HG02938 (cell line): Measurements from ENCODE around the gene DDN.

ENCODE experiments used
- ATAC-seq: cut with Tn5 transposase; IDR thresholded peaks from one replicate; pipeline ENCODE4 v1.9.1; 2021; ENCODE audit warnings: mild to moderate bottlenecking, moderate library complexity; ENCODE audit not compliant: unreplicated experiment

Gene DDN

DNA sequence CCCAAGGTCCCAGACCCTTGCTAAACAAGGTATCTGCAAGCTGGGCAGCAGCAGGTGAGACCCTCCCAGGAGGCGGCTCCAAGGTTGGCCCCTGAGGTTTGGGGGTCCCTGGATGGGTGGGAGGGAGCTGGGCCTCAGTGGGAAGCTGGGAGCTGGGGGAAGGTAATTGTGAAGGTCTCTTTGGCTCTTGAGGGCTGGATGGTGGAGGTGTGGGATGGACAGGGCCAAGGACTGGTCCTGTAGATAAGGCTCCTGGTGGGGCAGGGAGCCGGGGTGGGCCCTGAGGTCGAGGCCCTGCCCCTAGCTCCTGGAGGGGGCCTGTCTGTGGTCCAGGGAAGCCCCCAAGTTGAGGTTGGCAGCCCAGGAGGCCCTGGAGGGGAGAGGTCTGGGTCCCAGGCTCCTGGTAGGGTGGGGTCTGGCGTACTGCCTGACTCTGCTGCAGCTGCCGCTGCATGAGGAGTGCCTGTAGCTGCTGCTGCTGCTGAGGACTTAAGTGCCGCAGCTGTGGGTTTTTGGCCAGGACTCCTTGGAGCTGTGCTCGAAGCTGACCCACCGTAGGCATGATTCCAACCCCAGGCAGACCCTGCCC lies 32.5 kb upstream of the DDN start:
- ATAC-seq, result no peak

DNA sequence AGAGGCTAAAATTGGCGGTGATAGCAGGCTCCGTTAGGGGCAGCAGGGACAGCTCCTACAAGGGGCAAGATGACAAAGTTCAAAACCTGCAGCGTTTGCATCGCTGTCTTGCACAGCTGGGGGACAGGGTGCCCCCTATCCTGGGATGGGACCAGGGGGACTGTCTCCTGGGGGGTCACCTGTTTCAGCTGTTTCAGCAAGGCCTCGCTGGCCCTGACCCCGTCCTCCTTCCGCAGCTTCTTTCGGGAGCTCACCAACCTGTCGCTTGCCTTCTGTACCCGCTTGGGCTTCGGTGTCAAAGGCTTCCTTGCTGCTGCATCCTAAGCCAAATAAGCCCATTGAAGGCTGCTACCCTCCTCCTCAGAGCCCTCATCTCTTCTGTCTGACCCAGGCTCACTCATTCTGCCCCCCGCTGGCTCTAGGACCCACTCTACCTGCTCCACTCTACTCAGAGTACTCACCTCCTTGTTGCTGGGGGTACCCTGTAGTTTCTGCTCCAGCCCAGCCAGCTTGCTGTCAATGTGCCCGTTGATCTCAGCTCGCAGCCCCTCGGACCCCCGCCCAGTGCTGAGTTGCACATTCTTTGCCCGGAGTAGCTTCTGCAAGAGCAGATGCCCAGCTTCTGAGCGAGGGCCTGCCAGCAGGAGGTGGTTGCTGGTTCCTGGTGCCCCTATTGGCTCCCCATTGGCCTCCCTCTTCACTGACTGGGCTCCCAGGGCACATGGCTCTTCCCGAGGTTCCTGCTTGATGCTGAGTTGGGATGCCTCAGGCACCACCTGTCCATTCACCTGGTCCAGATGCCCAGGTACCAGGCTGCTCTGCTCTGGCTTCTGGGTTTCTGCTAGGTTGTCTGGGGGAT lies 31.8 kb upstream of the DDN start:
- ATAC-seq, result no peak

DNA sequence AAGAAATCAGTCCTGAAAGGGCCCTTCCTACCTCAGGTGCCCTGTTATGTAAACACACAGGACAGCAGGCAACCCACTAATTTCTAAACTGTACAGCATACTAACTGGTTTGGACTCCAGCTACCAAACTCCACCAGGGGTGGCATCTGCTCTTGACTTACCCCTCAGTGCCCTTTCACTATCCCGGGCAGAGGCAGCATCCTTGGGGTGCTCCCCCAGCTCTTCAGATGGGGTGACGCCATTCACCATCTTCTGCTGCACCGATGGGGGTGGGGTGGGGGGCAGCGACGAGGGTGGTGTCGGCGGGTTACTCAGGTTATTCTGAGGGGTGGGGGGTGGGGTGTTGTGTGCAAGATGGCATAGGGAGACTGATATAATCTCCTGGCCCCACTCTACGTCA lies 30.9 kb upstream of the DDN start:
- ATAC-seq, result no peak

DNA sequence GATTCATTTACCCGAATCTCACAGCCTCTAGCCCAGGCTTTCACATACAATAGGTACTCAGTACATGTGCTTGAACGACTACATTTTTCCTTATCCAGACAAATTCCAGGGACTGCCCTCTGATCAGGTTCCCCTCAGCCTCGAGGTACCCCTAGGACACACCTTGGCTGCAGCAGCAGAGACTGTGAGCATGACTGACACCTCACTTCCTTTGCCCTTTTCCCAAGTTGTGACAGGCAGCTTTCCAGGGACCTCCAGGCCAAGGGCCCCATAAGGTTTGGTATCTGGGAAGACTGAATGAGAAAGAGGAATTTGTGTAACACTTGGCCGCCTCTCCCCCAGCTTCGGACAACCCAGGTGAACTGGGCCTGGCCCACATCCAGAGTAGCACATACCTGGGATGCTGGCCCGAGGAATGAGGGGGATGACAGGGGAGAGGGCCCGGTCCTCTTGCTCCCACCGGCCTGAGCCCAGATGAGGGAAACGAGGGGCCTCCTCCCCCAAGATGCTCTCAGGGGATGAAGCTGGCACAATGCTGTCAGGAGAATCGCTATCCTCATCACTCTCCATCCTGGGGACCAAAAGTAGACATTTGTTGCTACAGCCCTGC lies 29.6 kb upstream of the DDN start:
- ATAC-seq, result no peak

DNA sequence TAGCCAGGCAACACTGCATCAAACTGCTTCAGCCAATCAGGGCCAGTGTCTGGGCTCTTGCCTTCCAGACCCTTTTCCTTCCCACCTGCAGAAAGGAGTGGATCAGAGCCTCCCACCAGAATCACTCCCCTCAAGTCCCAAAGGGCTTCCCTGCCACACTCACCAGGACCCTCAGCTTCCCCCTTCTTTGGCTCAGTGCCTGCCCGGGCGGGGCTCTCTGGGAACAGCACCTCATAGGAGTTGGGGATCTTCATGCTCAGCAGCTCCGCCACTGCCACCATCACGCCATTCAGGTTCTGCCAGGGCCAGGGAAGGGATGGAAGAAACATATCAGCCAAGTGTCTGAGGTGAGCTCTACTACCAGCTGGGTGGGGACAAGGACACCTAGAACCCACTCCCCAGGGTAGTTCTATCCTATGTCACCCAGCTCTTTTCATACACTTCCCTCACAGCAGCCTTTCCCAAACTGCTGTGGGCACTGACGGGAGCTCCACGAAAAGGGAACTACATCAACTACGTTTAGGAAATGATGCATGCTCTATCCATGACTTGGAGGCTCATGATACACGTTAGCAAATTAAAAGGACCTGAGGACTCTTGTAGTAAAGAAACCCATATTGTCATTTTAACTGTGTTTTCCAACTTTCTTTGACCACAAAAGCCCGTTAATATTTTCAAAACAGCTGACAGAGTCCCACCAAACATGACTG lies 28.8 kb upstream of the DDN start:
- no peak for ATAC-seq

DNA sequence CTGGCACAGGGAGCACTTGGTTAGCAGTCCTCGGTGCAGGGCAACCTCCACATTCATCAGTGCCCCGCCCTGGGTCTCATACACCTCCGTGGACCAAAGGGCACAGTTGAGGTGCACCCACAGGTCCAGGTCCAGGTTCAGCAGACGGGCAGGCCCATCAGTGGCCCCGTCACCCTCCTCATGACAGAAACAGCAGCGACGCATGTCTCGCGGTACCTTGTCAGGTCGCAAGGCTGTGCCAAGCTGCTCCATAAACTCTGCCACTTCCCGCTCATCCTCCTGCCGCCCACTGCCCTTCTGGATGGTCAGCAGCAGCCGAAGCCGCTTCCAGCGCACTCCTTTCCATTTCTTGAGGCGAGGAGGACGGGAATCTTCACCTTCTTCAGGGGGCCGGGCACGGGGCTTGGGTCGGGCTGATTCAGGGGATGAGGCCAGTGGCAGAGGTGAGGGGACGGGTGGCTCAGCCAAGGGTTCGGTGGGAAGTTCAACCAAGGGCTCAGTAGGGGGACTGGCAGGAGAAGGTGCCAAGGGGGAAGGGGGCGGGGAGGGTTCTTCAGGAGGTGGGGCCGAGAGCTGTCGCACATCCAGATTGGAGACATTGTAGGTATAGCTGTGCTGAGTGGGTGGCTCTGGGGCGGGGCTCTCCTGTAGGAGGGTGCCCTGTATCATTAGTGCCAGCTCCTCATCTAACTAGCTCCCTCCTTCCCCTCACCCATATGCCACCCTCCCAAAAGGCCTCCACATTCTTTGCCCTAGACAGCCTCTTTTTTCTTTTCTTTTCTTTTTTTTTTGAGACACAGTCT lies 27.7 kb upstream of the DDN start:
- no peak for ATAC-seq

DNA sequence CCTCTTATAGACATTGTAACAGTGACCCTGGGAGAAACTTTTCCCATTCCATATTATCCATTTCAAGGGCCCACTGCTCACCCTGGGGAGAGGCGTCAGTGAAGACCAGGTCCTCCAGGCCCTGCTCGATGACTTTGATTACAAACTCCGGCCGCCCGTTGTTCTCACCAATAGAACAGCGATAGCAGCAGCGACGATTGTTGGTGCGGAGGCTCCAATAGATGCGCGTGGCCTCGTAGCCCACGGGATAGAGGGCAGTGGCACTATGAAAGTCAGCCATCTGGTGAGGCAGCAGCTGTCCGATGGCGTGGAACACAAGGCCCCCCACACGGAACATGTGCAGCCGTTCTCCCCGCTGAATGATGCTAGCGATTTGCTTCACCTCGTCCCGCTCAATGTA lies 26.9 kb upstream of the DDN start:
- ATAC-seq, result no peak

DNA sequence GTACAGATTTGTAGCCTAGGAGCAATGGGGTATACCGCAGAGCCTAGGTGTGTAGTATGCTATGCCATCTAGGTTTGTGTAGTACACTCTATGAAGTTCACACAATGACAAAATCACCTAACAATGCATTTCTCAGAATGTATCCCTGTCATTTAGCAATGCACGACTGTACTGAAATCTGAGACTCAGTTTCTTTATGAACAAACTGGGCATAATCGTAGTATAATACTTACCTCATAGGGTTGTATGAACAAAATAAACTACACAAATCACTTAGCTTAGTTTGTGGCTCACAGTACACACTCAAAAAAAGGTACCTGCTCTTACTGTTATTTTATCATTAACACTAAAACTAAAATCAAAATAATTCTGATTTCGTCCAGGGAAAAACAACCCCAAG lies 26.3 kb upstream of the DDN start:
- no peak for ATAC-seq

DNA sequence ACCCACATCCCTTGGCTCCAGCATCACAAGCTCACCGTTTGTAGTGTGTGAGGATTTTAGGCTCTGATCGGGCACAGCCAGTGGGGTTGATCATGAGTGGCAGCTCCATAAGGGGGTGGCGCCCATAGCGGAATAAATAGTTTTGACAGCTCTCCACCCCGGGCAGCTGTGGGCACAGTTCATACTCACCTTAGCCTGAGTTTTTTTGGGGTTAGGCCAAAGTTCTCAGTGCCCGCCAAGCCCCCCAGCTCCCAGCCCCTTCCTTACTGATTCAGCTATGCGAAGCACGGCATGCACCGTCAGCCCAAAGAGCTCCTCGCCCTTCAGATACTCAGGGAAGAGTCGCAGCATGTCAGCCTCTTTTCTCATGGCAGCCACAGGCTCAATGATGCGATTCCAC lies 25.4 kb upstream of the DDN start:
- ATAC-seq, result no peak

DNA sequence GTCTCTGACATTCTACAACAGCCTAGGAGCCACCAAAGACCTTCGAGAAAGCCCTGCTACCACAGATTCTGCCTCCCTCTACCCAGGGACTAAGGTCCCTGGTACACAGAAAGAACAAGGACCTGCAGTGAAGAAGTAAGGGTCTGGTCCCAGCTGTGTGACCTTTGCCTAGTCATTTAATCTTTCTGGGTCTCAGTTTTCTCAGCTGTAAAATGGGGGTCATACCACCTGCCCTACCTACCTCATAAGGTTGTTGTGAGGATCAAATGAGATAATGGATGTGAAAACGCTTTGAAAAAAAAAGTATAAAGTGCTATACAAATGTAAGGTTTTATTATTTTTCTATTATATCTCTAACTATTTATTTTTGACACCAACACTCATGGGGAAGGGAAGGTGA lies 24.6 kb upstream of the DDN start:
- ATAC-seq, result no peak

DNA sequence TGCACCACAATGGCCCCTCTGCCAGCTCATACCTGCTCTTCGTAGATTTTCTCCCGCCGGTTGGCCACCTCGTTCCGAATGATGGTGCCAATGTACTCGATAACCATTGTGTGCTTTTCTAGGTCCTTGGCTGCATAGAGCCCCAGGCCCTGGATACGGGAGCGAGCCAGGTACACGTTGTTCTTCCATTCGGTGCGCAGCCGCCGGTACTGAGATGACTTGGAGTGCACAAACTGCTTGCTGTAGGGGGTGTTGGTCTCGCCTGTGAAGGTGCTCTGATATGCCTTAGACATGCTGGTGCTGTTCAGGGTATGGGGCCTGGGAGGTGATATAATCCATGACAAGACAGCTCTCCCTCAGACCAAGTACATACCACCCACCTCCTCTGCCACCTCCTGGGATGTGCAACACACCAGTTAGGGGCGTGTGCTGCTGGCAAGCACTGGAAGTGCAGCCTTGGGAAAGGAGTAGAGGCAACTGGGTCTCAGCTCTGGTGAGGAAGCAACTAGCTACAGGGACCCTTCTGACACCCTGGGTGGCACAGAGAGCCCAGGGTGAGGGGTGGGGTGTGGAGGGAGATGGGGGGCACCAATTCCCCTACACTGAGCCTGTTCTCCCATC lies 23.5 kb upstream of the DDN start:
- no peak for ATAC-seq

DNA sequence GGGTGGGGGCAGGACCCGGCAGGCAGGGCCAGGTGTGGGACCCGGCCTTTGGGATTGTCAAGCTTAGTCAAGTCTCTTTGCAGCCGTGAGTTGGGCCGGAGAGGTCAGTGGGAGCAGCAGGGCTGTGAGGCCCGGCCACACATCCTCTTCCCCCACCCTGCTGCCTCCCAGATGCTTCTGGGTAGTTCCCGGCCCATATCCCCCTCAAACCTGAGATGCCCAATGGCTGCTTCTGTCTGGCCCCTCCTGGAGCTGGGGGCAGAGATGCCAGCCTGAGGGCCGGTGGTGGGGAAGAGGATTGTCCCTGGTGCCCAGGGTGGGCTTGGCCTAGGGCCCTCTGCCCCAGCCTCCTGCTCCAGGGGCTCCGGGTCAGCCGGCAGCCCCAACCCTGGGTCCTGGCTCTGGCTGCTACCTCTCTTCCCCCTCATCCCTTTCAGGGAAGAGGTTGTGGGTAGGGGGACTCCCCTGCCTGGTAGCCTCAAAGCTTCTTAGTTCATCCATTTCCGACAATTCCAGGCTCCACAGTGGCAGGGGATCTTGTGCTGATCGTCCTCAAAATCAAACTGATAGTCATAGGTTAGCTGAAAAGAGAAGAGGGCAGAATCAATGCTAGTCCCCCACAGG lies 22.2 kb upstream of the DDN start:
- no peak for ATAC-seq

DNA sequence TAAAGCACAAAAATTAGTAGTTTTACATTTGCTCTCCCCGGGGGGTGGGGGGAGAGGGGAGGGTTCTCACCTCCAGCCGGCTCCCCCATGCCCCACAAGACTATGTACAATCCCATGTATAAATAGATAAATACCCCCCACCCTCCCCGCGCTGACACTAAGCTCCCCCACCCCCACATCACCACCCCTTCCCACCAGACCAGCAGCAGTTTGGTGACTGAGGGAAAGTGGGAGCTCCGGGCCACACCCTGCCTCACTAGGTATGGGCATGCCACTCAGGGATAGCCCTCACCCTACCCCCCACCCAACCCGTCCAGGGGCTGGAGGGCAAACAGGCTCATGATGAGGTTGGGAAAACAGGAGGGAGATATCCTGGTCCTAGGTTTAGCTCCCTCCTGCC lies 21.3 kb upstream of the DDN start:
- no peak for ATAC-seq

DNA sequence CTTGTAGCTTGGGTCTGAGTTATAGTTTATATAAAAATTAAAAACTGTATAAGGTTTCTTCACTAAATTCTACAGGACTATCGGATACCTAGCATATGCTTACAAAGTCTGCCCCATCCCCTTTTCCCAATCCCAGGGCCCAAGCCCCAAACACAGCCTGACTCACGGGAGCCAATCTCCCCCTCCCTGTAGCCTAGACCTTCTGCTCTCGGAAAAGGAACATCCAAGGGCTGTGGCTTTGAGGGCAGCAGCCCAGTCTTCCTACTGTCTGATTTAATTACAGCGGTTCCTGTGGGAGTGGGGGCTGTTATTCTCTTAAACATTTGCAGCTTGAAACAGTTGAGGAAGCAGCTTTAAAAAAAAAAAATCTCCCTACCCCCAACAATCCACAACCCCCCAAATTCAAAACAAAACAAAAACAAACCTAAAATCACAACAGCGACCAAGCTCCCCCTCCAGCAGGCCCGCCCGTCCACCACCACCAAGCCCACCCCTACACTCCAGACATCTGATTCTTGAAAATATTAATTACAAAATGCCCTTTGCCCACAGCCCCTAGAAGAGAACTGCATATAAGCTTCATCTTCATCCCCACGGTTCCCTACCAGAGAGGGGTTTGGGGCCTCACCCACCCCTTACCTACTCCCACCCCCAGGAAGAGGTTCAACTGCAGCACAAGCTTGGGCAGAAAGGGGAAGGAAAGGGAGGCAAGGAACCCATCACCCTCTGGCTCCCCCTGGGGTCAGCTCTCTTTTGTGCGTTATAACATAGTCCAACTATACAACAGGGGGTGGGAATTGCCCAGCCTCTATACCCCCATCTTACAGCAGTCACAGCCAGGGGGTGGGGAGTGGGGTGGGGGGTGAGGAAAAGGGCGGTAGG lies 20.5 kb upstream of the DDN start:
- ATAC-seq, result no peak

DNA sequence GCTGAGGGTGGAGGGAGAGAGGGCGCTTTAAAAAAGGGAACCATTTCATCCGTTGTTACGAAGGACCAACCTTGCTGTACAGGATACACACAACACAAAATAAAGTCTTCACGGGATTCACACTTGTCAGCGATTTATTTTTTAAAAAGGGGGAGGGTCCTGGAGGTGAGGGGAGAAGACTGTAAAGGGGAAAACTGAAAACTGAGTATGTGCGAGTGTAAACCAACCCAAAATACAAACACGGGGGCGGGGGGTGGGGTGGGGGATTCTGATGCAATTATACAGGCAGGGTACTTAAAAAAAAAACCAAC lies 19.9 kb upstream of the DDN start:
- peak; percentile 23 for ATAC-seq

DNA sequence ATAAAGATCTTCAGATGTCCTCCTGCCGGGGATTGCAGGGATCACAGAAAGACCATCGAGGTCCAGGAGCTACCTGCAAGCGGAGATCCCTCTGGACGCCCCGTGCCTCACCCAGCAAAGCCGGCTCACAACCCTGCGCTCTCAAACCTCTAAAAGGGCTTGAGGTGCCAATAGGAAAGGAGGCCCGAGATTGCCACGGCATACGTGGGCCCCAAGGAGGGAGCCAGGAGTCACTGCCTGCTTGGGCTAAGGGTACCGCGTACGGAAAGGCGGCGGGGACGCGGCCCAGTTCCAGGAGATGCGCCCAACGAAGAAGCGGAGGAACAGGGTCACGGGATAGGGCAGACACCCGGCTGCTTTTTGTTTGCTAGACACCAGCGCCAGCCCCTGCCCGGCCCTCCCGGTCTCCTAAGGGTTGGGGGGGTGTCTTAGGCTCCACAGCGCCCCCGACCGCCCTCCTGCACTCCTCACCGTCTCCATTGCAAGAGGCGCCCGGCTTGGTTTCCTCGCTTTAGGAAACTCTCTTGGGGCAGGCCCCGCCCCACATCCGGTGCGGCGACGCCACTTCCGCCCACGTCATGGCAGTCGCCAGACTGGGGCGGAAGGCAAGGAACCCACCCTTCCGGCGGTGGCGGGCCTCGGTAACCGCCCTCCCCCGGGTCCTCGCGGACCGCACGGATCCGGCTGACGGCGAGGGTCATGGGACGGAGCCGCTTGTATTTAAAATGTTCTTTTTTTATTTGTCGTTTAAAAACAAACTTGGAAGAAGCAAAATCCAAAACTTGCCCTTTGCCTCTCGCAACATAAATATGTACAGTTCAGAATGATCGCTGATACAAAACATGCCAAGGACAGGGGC lies 19.3 kb upstream of the DDN start, which contains the start of gene PRKAG1:
TSS of gene PRKAG1 (minus strand) at position 516 of the 859 bp plus-strand sequence. CDS start at position 480, 36 bp downstream.
- ATAC-seq, result peak; percentile 83

DNA sequence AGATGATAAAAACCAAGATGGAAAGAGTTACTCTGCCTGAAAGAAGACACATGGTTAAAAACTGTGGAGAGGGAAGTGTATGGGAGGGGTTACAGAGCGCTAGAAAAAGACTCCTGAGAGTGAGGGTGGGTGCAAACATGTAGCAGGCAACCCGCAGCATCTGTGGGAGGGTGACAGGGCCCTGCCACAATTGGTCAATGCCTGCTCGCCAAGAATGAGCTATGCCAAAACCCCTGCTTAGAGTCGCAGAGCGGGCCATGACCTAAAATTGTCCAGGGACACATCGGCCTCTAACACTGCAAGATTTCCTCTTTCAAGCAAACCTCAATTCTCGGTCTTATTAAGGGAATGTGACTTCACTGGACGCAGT lies 18.7 kb upstream of the DDN start:
- ATAC-seq, result peak; percentile 6

DNA sequence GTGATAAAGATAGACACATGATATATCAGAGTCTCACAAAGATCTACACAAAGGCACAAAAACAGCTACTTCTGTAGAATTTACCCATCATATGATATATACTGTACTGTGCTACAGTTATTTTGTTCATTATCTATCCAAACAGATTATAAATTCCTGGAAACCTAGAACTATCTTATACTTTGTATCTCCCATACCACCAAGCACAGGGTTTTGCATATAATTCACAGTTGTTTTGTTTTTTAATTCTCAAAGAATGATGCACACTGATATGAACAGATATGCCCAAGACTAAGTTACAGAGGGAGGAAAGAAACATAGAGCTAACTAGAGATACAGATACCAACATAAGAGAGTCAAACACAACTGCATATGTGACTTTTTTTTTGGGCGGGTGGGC lies 16.0 kb upstream of the DDN start:
- ATAC-seq, result no peak
